ENCODE data around the gene GIT2. TPM values are rescaled to one million over a fixed set of nuclear protein-coding genes. Genes with fewer than 3 reads are reported as not detected.

Gene GIT2
- total and polyA plus RNA-seq, 10 donors, result 26.5 to 169 (median 121) TPM

GRCh38 chr12:109937371-109937770 lies 58.8 kb downstream of the GIT2 start:
- 65 to 81% (median 72%) methylated on average over 5 of the region's 5 CpGs for WGBS, 5 donors
- peaks cover 0 to 48% (median 10%) of the 10 kb centered on the region in 6 donors for H3K4me1 ChIP-seq
- TF ChIP-seq, protein P1, sequence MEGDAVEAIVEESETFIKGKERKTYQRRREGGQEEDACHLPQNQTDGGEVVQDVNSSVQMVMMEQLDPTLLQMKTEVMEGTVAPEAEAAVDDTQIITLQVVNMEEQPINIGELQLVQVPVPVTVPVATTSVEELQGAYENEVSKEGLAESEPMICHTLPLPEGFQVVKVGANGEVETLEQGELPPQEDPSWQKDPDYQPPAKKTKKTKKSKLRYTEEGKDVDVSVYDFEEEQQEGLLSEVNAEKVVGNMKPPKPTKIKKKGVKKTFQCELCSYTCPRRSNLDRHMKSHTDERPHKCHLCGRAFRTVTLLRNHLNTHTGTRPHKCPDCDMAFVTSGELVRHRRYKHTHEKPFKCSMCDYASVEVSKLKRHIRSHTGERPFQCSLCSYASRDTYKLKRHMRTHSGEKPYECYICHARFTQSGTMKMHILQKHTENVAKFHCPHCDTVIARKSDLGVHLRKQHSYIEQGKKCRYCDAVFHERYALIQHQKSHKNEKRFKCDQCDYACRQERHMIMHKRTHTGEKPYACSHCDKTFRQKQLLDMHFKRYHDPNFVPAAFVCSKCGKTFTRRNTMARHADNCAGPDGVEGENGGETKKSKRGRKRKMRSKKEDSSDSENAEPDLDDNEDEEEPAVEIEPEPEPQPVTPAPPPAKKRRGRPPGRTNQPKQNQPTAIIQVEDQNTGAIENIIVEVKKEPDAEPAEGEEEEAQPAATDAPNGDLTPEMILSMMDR (IDR thresholded peaks at IDR 0.05 in 8 of 11, conservative IDR thresholded peaks at IDR 0.05 in 3 of 11), result no peak
- peak in 1 of 3 donors; percentile 54 for TF ChIP-seq POLR2AphosphoS5 (IDR thresholded peaks at IDR 0.05)

DNA sequence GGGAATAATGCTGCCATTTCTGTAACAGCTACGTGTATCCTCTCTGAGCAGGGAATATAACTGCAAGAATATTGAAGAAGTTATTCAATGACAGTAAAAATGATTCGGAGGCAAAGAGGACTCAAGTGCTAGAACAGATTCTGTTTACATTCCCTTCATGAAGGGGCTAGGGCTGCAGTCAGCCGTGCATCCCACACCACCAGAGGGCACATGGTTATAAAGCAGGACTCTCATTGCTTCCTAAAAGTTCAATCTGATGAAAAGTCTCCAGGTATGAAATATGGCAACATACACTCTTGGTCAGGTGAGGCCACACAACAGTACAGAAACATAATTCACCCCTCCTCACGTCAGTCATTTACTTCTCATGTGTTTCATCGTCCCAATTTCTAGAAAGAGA lies 62.1 kb downstream of the GIT2 start:
- intact Hi-C loops (cut with DNase I; ENCODE audit: low total_unique reads), result no loop called here
- peaks cover 0 to 50% (median 18%) of the 10 kb centered on the region in 6 donors for H3K4me1 ChIP-seq
- TF ChIP-seq POLR2AphosphoS5 (IDR thresholded peaks at IDR 0.05) (no peak), POLR2A (IDR thresholded peaks at IDR 0.05) (no peak)
- TF ChIP-seq, protein P1 (IDR thresholded peaks at IDR 0.05 in 8 of 11, conservative IDR thresholded peaks at IDR 0.05 in 3 of 11), result peak in 5 of 11 experiments; percentile 6 to 23 (median 15)
- H3K27me3 ChIP-seq (replicated peaks in 1 of 7), result no peaks in the 10 kb centered on the region
- no peaks in the 10 kb centered on the region for H3K9me3 ChIP-seq
- H3K36me3 ChIP-seq, result peaks cover 0 to 100% (median 92%) of the 10 kb centered on the region in 6 donors
- H3K27ac ChIP-seq, result peak overlapping the region in 5 of 8 donors; percentile 40 to 72 (median 65)
- H3K4me3 ChIP-seq, result no peak overlapping the region
- no peak for DNase-seq
- WGBS, 5 donors, result 79 to 88% (median 82%) methylated on average over 5 of the region's 5 CpGs

More at GRCh38 chr12:109937371-109937770, 58.8 kb downstream of the GIT2 start:
- no peak for DNase-seq
- intact Hi-C loops (cut with DNase I; ENCODE audit: low total_unique reads), result no loop called here
- no peaks in the 10 kb centered on the region for H3K9me3 ChIP-seq
- no peak overlapping the region for H3K4me3 ChIP-seq
- H3K27ac ChIP-seq, result peak overlapping the region; percentile 40 to 80 (median 72)
- no peaks in the 10 kb centered on the region for H3K27me3 ChIP-seq (replicated peaks in 1 of 7)
- H3K36me3 ChIP-seq, result peaks cover 0 to 100% (median 69%) of the 10 kb centered on the region in 6 donors

DNA sequence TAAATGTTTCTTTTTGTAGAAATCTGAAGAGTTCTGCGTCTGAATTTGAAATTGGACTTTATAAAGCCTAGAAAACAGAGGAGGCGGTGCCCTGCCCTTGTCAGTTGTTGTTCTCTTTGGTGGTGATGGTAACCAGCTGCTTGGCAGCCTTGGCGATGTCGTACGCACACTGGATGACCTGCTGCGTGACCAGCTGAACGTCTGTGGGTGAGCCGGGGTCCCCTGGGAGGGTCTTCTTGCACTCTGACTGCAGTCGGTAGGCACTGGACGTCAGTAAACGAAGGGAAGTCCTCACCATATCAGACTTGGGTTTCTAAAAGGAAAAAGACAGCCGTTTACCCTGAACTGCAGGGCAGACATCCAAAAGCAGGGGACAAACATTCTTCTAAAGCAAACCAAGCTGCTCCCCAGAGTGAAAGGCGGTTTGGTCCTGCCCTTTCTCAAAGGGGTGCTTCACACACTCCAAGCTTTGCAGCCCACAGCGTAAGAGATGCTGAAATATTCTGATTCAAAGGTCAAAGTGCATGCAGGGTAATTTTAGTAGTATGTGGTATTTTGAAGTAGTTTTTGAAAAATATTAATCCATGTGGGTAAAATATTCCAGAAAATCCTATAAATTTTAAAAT lies 63.2 kb downstream of the GIT2 start:
- intact Hi-C loops (cut with DNase I; ENCODE audit: low total_unique reads), result no loop called here
- 76 to 93% (median 84%) methylated on average over 14 of the region's 14 CpGs for WGBS, 5 donors
- peaks cover 0 to 49% (median 18%) of the 10 kb centered on the region in 6 donors for H3K4me1 ChIP-seq
- no peak for TF ChIP-seq POLR2A (IDR thresholded peaks at IDR 0.05)
- TF ChIP-seq, protein P1 (IDR thresholded peaks at IDR 0.05 in 8 of 11, conservative IDR thresholded peaks at IDR 0.05 in 3 of 11), result no peak
- peak; percentile 72 to 83 (median 82) for TF ChIP-seq POLR2AphosphoS5 (IDR thresholded peaks at IDR 0.05)
- H3K9me3 ChIP-seq, result no peaks in the 10 kb centered on the region
- no peak for DNase-seq
- no peak overlapping the region for H3K4me3 ChIP-seq
- H3K27ac ChIP-seq, result peak overlapping the region in 6 of 8 donors; percentile 32 to 72 (median 56)
- H3K36me3 ChIP-seq, result peaks cover 0 to 100% (median 88%) of the 10 kb centered on the region in 6 donors
- H3K27me3 ChIP-seq (replicated peaks in 1 of 7), result no peaks in the 10 kb centered on the region

- no peak for DNase-seq
- H3K27me3 ChIP-seq (replicated peaks in 1 of 7), result no peaks in the 10 kb centered on the region
- intact Hi-C loops (cut with DNase I; ENCODE audit: low total_unique reads), result no loop called here
- peak overlapping the region in 6 of 8 donors; percentile 32 to 72 (median 56) for H3K27ac ChIP-seq
- WGBS, 5 donors, result 93 to 97% (median 96%) methylated on average over 5 of the region's 5 CpGs
- no peaks in the 10 kb centered on the region for H3K9me3 ChIP-seq
- H3K36me3 ChIP-seq, result peaks cover 0 to 100% (median 79%) of the 10 kb centered on the region in 6 donors
- peaks cover 0 to 38% (median 10%) of the 10 kb centered on the region in 6 donors for H3K4me1 ChIP-seq
- no peak for TF ChIP-seq POLR2A (IDR thresholded peaks at IDR 0.05)
- H3K4me3 ChIP-seq, result no peak overlapping the region
Observed at GRCh38 chr12:109931143-109931542, 65.0 kb downstream of the GIT2 start.

All from spleen (tissue), 11 donors.